Measurements from ENCODE around the gene KLHL22.
A peak's percentile ranks its signal among the peaks of the same experiment; 100 is the strongest.

KLHL22 gene

DNA sequence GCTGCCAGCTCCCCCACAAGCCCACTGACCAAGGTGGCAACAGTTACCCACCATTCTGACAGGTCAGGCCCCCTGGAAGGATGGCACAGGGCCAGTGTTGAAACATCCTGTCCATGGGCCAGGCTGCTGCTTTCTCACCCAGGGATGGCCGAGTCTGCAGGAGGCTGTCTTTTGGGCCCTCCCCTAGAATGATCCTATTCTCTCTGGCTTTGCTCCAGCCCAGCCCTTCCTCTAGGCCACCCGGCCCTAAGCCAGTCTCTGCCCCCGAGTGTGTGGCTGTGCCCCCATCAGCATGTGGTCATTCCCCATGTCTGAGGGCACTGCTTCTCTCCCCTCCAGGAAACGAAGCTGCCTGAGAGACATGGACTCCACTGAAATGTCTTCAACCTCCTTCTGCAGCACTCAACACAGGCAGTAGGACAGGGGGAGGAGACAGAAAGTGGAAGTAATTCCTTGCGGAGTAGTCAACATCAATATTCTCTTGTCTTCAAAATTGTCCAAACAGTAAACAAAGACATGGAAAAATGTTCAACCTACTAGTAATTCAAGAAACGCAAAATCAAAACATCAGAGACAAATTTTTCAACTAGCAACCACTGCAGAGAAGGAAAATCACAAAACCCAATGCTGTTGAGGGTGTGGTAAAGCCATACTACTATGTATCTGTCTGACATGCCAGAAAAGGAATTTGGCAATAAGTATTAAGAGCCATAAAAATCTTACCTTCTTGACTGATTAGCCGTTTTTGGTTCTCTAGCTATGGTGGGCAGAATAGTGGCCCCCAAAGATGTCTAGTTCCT, 52.9 kb downstream of the KLHL22 start:
- no peak for DNase-seq

- peak; percentile 38 for DNase-seq
Measured at GRCh38 chr22:20441631-20442484, 53.7 kb downstream of the KLHL22 start.

DNA sequence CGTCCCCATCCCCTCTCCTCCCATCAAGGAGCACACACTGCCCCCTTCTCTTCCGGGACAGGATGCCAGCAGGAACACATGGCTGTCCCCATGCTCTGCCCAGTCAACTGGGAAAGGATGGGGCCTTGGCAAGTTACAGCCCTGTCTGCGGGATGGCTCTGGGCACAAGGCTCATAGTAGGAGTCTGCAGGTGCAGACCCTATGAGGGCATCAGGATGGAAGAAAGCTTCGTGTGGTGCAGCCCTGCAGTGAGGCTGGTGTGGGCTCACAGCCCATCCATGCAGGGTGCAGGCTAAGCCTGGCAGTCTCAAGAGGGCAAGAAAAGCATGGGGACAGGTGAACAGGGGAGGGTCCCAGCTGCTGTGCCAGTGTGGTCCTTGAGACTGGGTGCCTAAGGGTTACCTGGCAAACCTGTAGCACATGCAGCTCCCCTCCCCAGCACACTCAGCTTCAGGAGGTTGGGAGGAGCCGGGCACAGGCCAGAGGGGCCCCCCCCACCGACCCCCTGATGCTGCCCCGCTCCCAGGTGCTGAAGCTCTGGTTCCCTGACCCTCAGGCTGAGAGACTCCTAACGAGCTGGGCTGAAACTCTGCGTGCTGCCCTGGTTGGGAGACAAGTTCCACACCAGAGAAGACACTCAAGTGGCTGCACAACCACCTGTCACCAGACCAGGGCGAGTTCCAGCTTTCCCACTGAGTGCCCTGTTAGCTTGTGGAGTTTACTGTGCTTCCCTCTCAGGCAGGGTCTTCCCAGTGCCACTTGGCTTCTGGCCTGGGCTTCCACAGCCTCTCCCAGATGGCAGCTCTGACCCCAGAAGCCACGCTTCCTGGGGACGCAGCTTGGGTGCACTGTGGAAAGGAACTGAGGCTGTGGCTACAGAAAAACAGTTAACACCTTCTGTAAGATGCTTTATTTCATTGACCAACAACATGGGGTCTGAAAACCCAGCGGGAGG, 54.7 kb downstream of the KLHL22 start:
- DNase-seq: no peak

DNA sequence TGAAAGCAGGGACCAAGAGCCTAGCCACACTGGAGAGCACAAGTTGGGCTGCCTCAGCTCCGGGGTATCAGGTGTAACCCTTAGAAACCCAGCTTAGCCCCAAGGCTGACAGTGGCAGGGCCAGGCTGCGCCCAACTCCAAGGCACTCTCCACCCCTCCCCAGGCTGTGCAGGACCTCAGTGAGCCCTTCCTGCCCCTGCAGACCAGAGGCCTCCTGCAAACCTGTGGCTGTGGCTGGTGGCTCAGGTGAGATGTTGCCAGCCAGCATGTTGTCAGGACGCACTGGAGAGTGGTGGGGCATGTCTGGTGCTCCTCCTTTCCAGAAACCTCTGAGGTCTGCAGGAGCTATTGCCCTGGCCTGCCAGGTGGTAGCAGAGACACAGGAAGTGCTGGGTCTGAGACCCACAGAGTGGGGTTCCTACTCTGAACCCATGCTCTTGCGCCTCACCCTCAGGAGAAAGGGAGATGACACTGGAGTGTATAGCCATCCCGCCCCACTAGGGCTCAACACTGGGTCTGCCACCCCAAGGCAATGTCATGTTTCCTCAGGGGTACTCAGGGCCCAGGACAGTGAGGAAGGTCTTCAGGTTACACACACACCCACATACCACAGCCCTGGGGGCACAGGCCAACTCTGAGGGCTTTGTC, 55.5 kb downstream of the KLHL22 start:
- no peak for DNase-seq

DNA sequence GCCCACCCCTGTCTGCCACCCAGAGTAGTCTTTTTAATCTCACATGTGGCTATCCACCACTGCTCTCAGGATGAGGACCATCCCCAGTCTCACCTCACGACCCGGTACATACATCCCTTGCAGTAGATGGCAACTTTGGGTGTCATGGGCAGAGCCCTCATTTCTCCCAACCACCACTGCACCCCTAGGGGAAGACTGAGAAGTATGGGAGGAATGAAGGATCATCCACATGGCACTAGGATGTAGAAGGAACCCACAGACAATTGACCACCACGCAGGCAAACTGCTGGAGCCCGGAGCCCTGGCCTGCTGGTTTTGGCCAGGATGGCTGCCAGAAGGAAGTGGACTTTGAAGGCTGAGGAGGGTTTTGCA, 56.1 kb downstream of the KLHL22 start:
- no peak for DNase-seq

- DNase-seq: no peak
Measured at GRCh38 chr22:20438678-20439492, 56.7 kb downstream of the KLHL22 start.

GRCh38 chr22:20438427-20438677, 57.2 kb downstream of the KLHL22 start:
- no peak for DNase-seq

DNA sequence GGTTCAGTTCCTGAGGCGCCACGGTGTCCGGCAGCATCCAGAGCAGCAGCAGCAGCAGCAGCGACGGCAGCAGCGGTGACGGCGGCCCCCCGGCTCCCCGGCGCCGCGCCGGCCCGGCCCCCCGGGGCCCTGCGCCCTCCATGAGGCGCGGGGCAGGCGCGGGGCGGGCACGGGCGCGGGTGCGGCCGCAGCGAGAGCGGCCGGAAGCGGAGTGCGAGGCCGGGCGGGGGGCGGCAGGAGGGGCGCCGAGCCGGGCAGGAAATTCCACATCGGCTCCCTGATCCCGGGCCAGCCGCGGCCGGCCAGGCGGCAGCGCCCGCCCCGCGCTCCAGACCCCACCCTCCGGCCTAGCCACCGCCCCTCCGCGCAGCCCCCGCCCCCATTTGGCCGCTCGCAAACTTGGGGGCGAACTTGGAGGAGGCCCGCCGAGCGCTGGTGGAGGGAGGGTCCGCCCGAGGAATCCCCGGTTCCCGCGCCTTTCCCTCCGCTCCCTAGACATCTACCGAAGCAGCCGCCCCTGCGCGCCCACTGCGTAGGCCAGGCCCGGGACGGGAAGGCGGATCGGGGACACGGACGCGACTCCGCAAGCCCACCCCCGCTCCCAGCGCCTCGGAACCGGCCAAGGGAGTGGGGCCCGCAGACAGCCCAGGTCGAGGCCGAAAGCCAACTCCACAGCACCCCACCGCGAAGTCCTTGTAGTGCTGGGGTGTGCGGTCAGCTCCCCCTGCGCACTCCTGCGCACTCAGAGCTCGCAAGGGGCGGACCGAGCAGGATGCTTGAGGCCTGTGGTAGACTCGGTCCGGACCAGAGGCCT, 57.8 kb downstream of the KLHL22 start, which contains the start of gene SCARF2:
SCARF2 (minus strand) TSS at position 213 of the 814 bp plus-strand sequence; CDS start at position 142, 71 bp downstream.
- DNase-seq: no peak

DNA sequence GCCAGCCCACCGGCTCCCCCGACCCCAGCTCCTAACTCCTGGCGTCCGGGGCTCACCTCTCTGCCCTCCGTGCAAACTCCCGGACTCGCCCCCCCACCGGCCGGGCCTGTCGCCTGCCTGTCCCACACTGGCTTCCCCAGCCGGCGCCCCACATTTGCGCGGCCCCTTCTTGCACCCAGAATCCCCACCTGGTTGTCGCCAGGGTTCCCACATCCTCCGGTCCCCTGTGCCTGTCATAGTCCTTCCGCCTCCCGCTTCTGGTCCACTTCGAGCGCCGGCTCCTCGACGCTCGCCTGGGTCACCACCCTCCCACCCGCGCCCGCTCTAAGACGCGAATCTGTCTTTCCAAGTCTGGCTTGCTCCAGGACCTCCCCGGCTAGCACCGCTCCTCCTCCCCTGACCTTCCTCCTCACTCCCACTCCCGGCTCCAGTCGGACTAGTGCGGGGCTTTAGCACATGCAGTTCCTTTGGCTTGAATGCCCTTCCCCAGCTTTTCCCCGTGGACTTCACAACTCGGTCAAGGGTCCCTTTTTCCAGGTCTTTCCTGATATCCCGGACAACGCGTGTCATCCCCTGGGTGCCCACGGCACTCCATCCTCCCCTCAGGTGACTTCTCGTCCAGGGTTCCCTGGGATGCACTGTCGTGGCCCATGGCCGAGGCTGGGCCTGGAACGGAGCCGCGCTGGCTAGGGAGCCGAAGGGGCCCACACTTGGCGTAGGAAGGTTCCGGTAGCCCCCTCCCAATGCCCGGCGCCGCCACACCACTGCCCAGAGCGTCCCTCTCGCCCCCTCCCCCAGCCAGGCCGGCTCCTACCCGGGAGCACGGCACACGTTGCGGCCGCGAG, 58.6 kb downstream of the KLHL22 start:
- no peak for DNase-seq

DNA sequence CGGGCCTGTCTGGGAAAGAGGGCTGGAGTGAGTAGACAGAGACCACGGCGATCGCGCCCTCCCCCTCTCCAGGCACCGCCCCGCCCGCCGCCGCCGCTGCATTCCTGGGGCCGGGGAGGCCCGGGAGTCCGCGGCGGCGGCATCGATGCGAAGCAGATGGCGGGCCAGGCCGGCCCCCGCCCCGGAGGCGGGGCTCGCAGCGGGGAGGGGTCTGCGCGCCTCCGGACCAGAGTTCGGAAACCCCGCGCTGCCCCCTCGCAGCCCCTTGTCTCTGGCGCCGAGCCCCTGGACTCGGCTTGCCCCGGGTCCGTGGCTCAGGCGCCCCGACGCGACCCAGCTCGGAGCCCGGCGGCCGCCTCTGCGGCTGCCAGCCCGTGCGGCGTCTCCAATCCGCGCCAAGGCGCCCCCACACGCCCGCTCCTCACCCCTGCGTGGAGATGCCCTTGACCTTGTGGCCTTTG, 59.3 kb downstream of the KLHL22 start:
- DNase-seq: no peak

GRCh38 chr22:20435436-20436306, 59.9 kb downstream of the KLHL22 start:
- DNase-seq: no peak

- no peak for DNase-seq
Measured at GRCh38 chr22:20434773-20435172, 60.8 kb downstream of the KLHL22 start.

DNA sequence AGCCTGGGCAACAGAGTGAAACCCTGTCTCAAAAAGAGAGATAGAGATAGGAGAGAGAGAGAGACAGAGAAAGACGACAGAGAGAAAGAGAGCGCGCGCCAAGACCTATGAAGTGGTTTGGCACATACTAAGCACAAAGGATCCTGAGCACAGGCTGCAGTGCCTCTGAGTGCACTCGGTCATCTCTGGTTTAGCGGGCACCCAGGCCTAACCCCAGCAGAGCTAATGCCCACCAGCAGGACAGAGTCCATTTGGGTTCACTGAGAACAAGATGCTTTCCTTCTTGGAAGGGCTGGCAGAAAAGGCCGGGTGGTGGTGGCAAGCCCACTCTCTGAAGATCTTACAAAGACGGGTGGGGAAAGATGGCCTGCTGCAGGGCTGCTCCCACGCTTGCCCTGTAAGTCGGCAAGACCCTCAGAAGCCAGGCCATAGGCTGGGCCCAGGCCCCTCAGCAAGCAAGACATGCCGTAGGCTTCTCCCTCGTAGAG, 61.3 kb downstream of the KLHL22 start:
- no peak for DNase-seq

DNA sequence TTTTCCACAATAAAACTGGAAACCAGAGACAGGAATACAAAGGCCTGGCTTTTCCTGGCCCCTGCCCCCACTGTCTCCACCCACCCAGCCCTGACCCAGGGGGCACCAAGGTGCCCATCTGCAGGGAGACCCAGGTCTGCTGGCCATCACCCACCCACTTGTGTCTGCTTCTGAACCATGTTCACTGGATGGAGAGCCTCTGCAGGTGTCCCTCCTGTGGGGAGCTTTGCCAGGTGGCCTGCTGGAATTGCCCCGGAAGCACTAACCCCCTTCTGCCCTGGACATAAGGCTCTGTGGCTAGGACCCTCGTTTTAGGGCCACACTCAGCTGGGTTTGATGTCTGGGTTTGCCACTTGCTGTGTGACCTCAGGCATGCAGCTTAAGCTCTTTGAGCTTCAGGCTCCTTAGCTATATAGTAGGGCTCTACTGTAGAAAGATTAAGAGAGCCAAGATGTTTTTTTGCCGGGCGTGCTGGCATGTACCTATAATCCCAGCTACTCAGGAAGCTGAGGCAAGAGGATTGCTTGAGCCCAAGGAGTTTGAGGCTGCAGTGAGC, 61.8 kb downstream of the KLHL22 start:
- DNase-seq: no peak

DNA sequence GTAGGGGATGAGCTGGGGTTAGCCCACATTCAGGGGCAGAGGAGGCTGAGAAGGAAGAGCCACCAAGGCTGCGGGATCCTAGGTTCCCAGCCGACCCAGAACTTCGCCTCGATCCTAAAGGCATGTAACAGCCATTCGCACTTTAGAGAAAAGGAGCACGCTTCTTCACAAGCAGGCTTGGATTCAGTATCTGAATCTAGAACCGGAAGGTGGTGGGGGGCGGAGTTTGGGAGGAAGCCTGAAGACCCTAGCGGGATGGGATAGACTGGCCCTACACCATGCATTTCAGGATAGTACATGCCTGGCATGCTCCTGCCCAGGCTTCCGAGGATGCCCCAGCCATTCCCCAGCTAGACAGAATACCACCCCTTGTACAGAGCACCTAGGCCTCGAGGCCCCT, 62.4 kb downstream of the KLHL22 start:
- no peak for DNase-seq

GRCh38 chr22:20432244-20432686, 63.3 kb downstream of the KLHL22 start:
- DNase-seq: no peak

- DNase-seq: no peak
Measured at GRCh38 chr22:20431511-20432192, 63.9 kb downstream of the KLHL22 start.

Measured in MV-4-11 (cell line).